Measurements from ENCODE around the gene SLC4A5.

The SLC4A5 gene

GRCh38 chr2:74385396-74385795, 42.2 kb upstream of the SLC4A5 start:
- DNase-seq (ENCODE audit: extremely low read depth, low read depth): no peak
- no peak overlapping the region for H3K4me3 ChIP-seq (replicated peaks; ENCODE audit: low read depth, low read length)
- TF ChIP-seq CTCF (IDR thresholded peaks at IDR 0.05; ENCODE audit: low read depth, low read length, missing control alignments): no peak

- TF ChIP-seq CTCF (IDR thresholded peaks at IDR 0.05; ENCODE audit: low read depth, low read length, missing control alignments): no peak
- DNase-seq (ENCODE audit: extremely low read depth, low read depth): no peak
- H3K4me3 ChIP-seq (replicated peaks; ENCODE audit: low read depth, low read length): no peak overlapping the region
These were observed 40.8 kb upstream of the SLC4A5 start for GRCh38 chr2:74384051-74384450.

- no peak overlapping the region for H3K4me3 ChIP-seq (replicated peaks; ENCODE audit: low read depth, low read length)
- TF ChIP-seq CTCF (IDR thresholded peaks at IDR 0.05; ENCODE audit: low read depth, low read length, missing control alignments): no peak
- DNase-seq (ENCODE audit: extremely low read depth, low read depth): no peak
These were observed 40.0 kb upstream of the SLC4A5 start for GRCh38 chr2:74383254-74383653.

- DNase-seq (ENCODE audit: extremely low read depth, low read depth): no peak
- no peak for TF ChIP-seq CTCF (IDR thresholded peaks at IDR 0.05; ENCODE audit: low read depth, low read length, missing control alignments)
- no peak overlapping the region for H3K4me3 ChIP-seq (replicated peaks; ENCODE audit: low read depth, low read length)
These were observed 38.5 kb upstream of the SLC4A5 start for GRCh38 chr2:74381751-74382150.

- peak within 1 kb of the TSS; percentile 34 for H3K4me3 ChIP-seq (replicated peaks; ENCODE audit: low read depth, low read length)
- no peak for TF ChIP-seq CTCF (IDR thresholded peaks at IDR 0.05; ENCODE audit: low read depth, low read length, missing control alignments)
- no peak for DNase-seq (ENCODE audit: extremely low read depth, low read depth)
These were observed 36.9 kb upstream of the SLC4A5 start, which contains the start of gene DCTN1 for GRCh38 chr2:74379851-74380789. DCTN1 (minus strand) TSS chr2:74380311; CDS start chr2:74380037, 274 bp downstream.

- no peak for DNase-seq (ENCODE audit: extremely low read depth, low read depth)
- TF ChIP-seq CTCF (IDR thresholded peaks at IDR 0.05; ENCODE audit: low read depth, low read length, missing control alignments): no peak
- H3K4me3 ChIP-seq (replicated peaks; ENCODE audit: low read depth, low read length): no peak overlapping the region
These were observed 34.8 kb upstream of the SLC4A5 start for GRCh38 chr2:74378007-74378406.
